Activated CD8-positive, alpha-beta memory T cell treated with anti-CD3 and anti-CD28 coated beads for 1 hour (primary cell): ENCODE data around the gene SLC6A2.

Experiments used
- DNase-seq, 2 donors: peaks; one replicate each; pipeline ENCODE4 v3.0.0-alpha.2; 2020; ENCODE audit warnings: low read depth in 1 of 2; ENCODE audit errors: extremely low read depth in 1 of 2

SLC6A2 gene

GRCh38 chr16:55668340-55669281 is 12.8 kb downstream of the SLC6A2 start:
- DNase-seq: no peak

GRCh38 chr16:55671206-55671973 is 15.6 kb downstream of the SLC6A2 start:
- DNase-seq: no peak

- DNase-seq: no peak
These were observed 16.1 kb downstream of the SLC6A2 start for GRCh38 chr16:55671974-55672280.

GRCh38 chr16:55672471-55672870 is 16.7 kb downstream of the SLC6A2 start:
- no peak for DNase-seq

- no peak for DNase-seq
These were observed 22.5 kb downstream of the SLC6A2 start for GRCh38 chr16:55678161-55678821.

GRCh38 chr16:55682086-55682485 is 26.3 kb downstream of the SLC6A2 start:
- DNase-seq: no peak

GRCh38 chr16:55685973-55686372 is 30.2 kb downstream of the SLC6A2 start:
- DNase-seq: no peak

- DNase-seq: no peak
These were observed 30.9 kb downstream of the SLC6A2 start for GRCh38 chr16:55686671-55687070.

- no peak for DNase-seq
These were observed 32.0 kb downstream of the SLC6A2 start for GRCh38 chr16:55687802-55688201.

- no peak for DNase-seq
These were observed 35.1 kb downstream of the SLC6A2 start for GRCh38 chr16:55690841-55691240.

- no peak for DNase-seq
These were observed 36.0 kb downstream of the SLC6A2 start for GRCh38 chr16:55691771-55692170.

GRCh38 chr16:55695595-55695994 is 39.8 kb downstream of the SLC6A2 start:
- DNase-seq: no peak

- DNase-seq: no peak
These were observed 42.1 kb downstream of the SLC6A2 start for GRCh38 chr16:55697867-55698266.

- no peak for DNase-seq
These were observed 42.5 kb downstream of the SLC6A2 start for GRCh38 chr16:55698331-55698730.

- no peak for DNase-seq
These were observed 43.2 kb downstream of the SLC6A2 start for GRCh38 chr16:55698946-55699345.

GRCh38 chr16:55699616-55700015 is 43.8 kb downstream of the SLC6A2 start:
- no peak for DNase-seq

GRCh38 chr16:55700067-55700466 is 44.3 kb downstream of the SLC6A2 start:
- no peak for DNase-seq

- no peak for DNase-seq
These were observed 45.2 kb downstream of the SLC6A2 start for GRCh38 chr16:55700961-55701360.

GRCh38 chr16:55701442-55702319 is 45.9 kb downstream of the SLC6A2 start:
- no peak for DNase-seq
